Measurements from ENCODE around the gene ARFGEF3.

ARFGEF3 gene

DNA sequence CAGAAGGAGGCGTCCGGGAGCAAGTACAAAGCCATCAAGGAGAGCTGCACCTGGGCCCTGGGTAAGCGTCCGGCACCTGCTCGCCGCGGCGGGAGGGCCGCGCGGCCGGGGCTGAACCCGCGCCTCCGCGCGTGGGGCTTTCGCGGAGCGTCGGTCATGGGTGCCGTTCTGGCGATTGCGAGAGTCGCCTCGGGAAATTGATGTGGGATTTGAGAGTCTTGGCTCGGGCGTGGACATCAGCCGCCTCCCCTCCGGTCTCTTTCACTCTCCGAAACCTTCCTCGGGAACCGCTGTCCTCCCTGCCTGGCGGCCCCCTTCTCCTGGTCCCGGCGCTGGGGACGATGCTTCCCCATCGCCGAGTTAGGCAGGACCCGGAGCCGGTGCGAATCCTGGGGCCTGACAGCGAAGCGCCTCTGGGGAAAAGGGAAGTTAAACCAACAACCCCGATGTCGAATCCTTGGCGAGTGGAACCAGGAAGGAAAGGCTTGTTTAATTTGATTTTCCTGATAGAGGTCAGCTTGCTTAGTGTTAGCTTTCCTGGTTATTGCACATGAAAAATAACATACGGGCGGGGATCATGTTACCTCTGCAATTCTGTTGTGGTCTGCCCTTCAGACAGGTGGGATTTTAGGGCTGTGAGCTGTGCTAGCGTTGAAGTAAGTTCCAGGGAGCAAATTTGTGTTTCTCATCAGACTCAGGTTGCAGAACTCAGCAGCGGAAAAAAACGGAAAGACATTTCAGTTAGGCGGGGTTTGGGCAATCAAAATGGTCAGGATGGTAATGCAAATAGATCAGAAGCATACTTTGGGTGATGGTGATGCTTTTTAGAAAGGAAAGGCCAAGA is 594 bp downstream of the ARFGEF3 start:
- no peak for DNase-seq

- no peak for DNase-seq
Measured at GRCh38 chr6:138162955-138163575, 1.3 kb downstream of the ARFGEF3 start.

GRCh38 chr6:138175596-138175995 is 13.9 kb downstream of the ARFGEF3 start:
- DNase-seq: no peak

DNA sequence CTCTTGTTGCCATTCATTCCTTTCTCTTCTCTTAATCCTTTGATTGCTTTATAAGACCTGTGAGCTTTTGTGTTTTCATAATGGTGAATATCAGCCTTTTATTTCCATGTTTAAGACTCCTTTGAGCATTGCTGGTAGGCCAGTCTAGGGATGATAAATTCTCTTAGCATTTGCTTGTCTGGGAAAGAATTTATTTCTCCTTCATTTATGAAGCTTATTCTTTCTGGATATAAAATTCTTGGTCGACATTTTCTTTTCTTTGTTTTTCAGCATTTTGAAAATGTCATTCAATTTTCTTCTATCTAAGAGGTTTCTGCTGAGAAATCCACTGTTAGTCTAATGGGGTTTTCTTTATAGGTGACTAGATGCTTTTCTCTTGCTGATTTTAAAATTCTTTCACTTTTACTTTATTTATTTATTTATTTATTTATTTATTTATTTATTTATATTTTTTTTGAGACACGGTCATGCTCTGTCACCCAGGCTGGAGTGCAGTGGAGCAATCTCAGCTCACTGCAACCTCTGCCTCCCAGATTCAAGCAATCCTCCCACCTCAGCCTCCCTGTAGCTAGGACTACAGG is 15.0 kb downstream of the ARFGEF3 start:
- no peak for DNase-seq

GRCh38 chr6:138182939-138183789 is 21.4 kb downstream of the ARFGEF3 start:
- DNase-seq: no peak

DNA sequence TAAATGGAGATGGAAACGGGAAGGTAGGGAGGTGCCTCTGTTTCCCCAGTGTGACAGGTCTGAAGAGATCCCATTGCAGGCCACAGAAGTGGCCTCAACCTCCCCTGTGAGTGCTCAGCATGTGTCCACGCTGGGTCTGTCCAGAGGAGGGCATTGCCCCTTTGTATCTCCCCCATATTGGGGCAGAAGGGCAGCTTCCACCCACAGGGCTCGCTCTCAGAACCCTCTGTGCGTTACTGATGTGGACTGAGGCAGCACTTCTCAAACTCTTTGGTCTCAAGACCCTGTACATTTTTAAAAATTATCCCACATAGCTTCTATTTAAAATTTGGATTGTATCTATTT is 22.0 kb downstream of the ARFGEF3 start:
- DNase-seq: no peak

- no peak for DNase-seq
Measured at GRCh38 chr6:138184230-138184629, 22.5 kb downstream of the ARFGEF3 start.

DNA sequence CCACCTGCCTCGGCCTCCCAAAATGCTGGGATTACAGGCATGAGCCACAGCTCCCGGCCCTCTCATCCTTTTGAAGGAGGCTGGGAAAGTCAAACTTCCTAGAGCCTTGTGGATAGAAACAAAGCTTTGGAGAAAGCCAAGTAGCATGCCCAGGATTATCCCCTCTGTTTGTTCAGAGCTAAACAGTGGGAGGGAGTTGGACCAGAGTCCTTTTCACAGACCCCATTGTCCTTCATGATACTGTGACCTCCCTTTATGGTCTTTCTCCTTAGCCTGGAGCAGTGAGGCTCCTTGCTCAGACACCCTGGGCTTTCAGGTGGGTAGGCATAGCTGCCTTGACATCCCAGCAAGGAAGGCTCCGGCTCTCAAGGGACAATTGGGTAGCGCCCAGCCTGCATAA is 25.4 kb downstream of the ARFGEF3 start:
- no peak for DNase-seq

GRCh38 chr6:138188278-138188941 is 26.7 kb downstream of the ARFGEF3 start:
- no peak for DNase-seq

GRCh38 chr6:138194287-138194686 is 32.5 kb downstream of the ARFGEF3 start:
- no peak for DNase-seq

GRCh38 chr6:138196122-138196738 is 34.5 kb downstream of the ARFGEF3 start:
- DNase-seq: no peak

DNA sequence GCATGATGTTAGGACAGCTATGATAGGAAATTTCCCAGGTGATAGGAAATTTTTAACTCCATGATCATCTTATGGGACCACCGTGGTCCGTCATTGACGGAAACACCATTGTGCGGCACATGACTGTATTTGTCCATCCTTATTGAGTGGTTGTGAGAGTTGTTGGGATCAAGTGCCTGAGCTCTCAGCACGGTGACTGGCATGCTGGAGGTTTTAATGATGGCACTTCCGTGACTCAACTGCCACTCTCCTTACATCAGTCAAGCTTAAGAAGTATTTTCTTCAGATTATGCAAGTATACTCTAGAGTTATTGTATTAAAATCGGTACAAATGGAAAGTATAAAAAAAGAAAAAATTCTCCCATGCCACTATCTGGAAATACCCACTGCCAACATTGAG is 35.8 kb downstream of the ARFGEF3 start:
- DNase-seq: no peak

DNA sequence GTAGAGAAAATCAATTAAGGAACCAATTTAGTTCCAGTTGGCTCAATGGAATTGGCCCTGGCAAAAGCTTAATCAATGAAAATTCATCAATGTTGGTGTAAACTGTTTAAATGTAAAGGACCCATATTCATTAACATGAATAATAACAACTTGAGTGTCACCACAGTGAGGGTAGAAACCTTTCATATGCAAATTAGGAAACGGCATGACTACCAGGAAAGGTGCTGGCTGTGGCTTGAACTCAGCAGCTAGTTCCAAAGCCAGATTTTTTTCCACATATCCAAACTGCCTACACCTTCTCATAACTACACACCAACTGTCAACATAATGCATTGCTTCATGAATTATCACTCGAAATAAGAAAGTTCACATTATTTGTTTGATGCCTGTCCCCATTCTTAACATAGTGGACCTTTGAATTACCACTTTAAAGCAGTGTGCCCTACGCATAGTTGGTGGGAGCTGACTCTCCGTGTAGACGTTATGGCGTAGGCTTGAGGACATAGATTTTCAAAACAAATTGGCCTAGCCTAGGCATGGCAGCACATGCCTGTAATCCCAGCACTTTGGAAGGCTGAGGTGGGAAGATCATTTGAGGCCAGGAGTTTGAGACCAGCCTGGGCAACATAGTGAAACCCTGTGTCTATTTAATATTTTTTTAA is 36.8 kb downstream of the ARFGEF3 start:
- no peak for DNase-seq

DNA sequence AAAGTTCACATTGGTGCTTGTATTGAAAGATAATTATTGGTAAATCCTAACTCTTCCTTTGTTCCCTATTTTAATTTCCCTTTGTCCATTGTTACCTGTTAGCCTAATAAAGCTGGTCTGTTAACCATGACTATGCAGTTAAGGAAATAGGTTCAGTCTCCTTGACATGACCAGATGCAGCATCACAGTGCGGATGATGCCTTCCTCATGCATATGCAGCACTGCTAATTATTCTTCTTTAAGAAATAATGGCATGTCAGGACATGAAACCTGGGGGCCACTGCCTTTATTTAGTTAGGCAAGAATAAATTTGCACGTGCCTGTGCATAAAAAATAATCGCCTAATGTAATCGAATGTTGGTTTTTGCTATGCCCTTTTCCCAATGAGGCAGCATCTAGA is 40.1 kb downstream of the ARFGEF3 start:
- DNase-seq: no peak

GRCh38 chr6:138203315-138203714 is 41.6 kb downstream of the ARFGEF3 start:
- DNase-seq: no peak

DNA sequence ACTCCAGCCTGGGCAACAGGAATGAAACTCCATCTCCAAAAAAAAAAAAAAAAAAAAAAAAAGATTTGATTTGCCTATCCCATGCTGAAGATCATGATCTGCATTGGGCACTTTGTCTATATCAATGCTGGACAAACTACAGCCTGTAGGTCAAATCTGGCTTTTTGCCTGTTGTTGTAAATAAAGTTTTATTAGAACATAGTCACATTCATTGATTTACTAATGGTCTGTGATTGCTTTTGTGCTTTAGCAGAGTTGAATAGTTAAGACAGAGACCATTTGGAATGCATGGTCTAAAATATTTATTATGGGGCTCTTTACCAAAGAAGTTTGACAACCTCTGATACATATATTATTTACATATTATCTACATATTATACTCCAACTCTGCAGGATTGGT is 42.6 kb downstream of the ARFGEF3 start:
- DNase-seq: no peak

DNA sequence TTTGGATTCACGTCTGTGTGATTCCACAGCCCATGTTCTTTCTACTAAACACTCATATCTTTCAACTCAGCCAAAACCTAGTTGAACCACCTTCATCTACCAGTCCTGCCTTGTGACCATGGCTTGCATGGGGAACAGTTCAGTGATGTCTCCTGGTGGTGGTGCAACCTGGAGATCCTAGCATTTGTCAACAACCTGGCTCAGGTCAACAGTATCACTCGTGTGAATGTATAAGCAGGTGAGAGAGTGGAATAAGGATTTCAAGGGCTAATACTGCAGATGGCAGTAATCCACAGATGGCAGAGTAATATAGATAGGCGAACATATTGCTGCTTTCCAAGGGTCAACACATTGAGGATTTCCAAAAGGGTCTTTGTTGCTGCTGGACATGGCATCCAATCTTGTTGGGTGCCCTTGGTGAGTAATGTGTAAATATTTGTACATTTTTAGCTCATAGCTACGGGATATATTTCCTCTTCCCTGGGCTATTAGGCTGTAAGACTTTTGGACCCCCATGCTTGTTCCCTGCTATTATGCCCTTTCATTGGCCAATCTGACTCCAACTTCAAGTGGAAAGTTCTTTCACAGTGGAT is 43.1 kb downstream of the ARFGEF3 start:
- DNase-seq: no peak

DNA sequence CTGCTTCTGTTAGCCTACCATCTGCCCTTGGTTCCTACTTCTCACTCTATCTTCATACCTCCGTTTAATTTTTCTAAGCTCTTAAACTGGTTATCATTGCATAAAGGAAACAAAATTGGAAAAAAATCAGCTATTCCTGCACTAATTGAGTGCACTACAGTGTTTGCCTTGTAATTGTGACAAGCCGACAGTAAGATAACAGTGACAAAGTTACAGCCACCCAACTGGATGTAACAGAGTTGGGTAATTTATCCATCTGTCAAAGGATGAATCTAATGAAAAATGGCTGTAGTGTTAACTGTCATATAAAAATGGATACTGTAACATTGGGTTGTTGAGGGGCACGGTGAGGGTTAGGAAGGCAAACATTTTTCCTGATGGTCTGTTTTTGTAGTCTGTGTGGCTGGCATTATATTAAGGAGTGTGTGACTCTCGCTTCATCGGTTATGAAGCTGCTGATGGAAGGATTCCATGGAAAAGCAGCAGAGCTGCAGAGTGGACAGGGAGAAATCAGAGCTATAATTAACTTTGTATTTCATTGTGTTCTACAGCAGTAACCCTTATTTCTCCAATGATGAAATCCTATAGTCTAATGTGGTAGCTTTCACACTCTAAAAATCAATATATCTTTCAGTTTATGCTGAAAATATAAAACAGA is 43.8 kb downstream of the ARFGEF3 start:
- no peak for DNase-seq

DNA sequence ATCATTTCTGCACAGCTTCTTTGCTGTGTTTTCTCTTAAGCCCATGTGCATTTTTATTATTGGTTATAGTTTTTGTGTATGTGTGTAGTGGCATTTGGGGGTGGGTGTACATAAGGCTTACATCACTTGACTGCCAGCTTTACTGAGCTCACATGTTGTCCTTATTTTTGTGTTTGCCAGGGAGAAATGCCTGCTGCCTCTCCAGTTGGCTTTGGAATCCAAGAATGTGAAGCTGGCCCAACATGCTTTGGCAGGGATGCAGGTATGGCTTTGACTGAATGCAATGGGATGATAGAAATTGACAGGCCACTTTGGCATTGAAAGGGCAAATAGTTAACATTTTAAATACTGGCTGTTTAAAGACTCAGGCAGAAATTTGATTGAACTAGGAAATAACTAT is 45.1 kb downstream of the ARFGEF3 start:
- no peak for DNase-seq

DNA sequence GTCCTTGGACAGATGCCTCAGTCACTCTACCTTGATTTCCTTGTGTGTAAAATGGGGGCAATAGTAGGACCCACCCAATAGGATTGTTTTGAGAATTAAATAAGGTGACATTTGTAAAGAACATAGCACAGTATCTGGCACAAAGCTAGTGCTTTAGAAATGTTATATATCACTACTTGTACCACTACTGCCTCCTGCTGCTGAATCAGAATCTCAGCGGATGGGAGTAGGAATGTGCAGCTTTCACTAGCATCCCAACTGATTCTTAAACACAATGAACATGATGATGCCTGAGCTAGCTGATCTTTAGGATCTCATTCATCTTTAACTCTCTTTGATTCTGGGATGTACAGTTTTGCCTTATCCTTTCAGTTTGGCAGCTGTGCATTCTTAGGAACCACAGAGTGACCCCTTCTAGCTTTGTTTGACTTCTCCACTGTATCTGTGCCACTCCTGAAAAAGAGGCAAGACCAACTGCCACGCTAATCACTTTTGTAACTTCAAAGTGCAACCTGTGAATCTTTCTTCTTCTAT is 49.4 kb downstream of the ARFGEF3 start:
- DNase-seq: no peak

DNA sequence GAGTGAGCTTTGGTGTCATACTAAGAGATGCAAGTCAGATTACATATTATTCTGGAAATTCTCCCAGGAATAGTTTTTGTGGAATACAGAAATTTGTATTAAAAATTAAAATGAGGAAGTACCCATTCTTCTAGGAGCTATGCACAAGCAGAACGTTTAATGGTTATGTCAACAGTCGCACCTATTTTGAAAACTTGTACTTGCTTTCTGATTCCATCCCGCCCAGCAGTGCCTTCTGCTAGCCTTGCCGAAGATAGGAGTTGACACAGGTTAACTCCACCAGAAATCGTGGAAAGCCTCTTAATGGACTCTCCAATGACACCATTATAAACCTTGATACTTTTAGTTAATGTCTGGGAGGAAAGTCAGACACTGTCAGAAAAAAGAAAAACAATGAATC is 49.9 kb downstream of the ARFGEF3 start:
- no peak for DNase-seq

Data from activated T-cell treated with anti-CD3 and anti-CD28 coated beads for 4 hours (primary cell).